Measurements from ENCODE around the gene FKBP10.

FKBP10 gene

GRCh38 chr17:41782142-41782541 is 30.7 kb upstream of the FKBP10 start:
- no peak for DNase-seq

- DNase-seq = no peak
Measured at GRCh38 chr17:41784207-41784744, 28.5 kb upstream of the FKBP10 start.

GRCh38 chr17:41785091-41785858 is 27.5 kb upstream of the FKBP10 start:
- DNase-seq = no peak

- DNase-seq = no peak
Measured at GRCh38 chr17:41785859-41786226, 27.0 kb upstream of the FKBP10 start.

- DNase-seq = peak; percentile 94
Measured at GRCh38 chr17:41786227-41787020, 26.4 kb upstream of the FKBP10 start, which contains the start of gene JUP. Gene JUP, minus strand, starts transcription at chr17:41786711. Its CDS starts 14,857 bp downstream, at chr17:41771854.

- no peak for DNase-seq
Measured at GRCh38 chr17:41787021-41787418, 25.8 kb upstream of the FKBP10 start.

GRCh38 chr17:41792845-41793783 is 19.7 kb upstream of the FKBP10 start:
- no peak for DNase-seq

GRCh38 chr17:41793784-41794539 is 18.8 kb upstream of the FKBP10 start:
- DNase-seq = no peak

- no peak for DNase-seq
Measured at GRCh38 chr17:41794540-41794975, 18.2 kb upstream of the FKBP10 start.

GRCh38 chr17:41796121-41796895 is 16.5 kb upstream of the FKBP10 start:
- no peak for DNase-seq

GRCh38 chr17:41797377-41797776 is 15.4 kb upstream of the FKBP10 start:
- no peak for DNase-seq

- no peak for DNase-seq
Measured at GRCh38 chr17:41799366-41799765, 13.4 kb upstream of the FKBP10 start.

GRCh38 chr17:41800601-41801373 is 12.0 kb upstream of the FKBP10 start:
- no peak for DNase-seq

- DNase-seq = peak; percentile 59
Measured at GRCh38 chr17:41801374-41802271, 11.2 kb upstream of the FKBP10 start.

GRCh38 chr17:41803049-41804020 is 9.5 kb upstream of the FKBP10 start:
- no peak for DNase-seq

GRCh38 chr17:41806685-41807445 is 5.9 kb upstream of the FKBP10 start:
- DNase-seq = no peak
